K562 (cell line): ENCODE results near the gene DGUOK.

Source experiments
- CTCF ChIP-seq, 3 experiments: IDR thresholded peaks in 2 of 3; conservative IDR thresholded peaks in 1 of 3; 2 replicates each; pipeline ENCODE4 v1.5.1; 2011 to 2012; ENCODE audit warnings: low read length in 3 of 3, mild to moderate bottlenecking in 3 of 3, control low read depth in 2 of 3, improper control_type of control experiment in 1 of 3, inconsistent platforms in 1 of 3, low read depth in 1 of 3, mixed read lengths in 1 of 3, moderate library complexity in 1 of 3; ENCODE audit not compliant: insufficient read depth in 2 of 3
- EHMT2 ChIP-seq: fragments of 450-650 bp; IDR thresholded peaks from 2 replicates; pipeline ENCODE4 v1.6.1; 2018; ENCODE audit warnings: antibody characterized with exemption
- EZH2 ChIP-seq: IDR thresholded peaks from 2 replicates; pipeline ENCODE4 v1.6.1; 2012; ENCODE audit warnings: low read depth, mild to moderate bottlenecking, inconsistent platforms, low read length, borderline replicate concordance
- HDAC6 ChIP-seq: IDR thresholded peaks from 2 replicates; pipeline ENCODE4 v1.6.1; 2012; ENCODE audit warnings: low read depth, mild to moderate bottlenecking, control low read depth, inconsistent platforms, low read length, moderate library complexity
- HNRNPLL ChIP-seq: fragments of 200-400 bp; formaldehyde crosslinking; IDR thresholded peaks from 2 replicates; pipeline ENCODE4 v1.6.1; 2017; ENCODE audit warnings: low read length, low read depth, mild to moderate bottlenecking; ENCODE audit not compliant: poor library complexity, severe bottlenecking
- HOXB6 ChIP-seq: fragments of 250-450 bp; sonication (Bioruptor Pico); IDR thresholded peaks from 2 replicates; pipeline ENCODE4 v1.5.1; 2022; ENCODE audit warnings: mild to moderate bottlenecking, borderline replicate concordance
- KAT8 ChIP-seq: fragments of 450-650 bp; IDR thresholded peaks from 2 replicates; pipeline ENCODE4 v1.6.1; 2016; ENCODE audit warnings: low read depth, mild to moderate bottlenecking
- POLR2A ChIP-seq: fragments of 450-650 bp; conservative IDR thresholded peaks from 2 replicates; pipeline ENCODE4 v1.6.1; 2016
- SMARCA4 ChIP-seq: fragments of 450-650 bp; IDR thresholded peaks from 2 replicates; pipeline ENCODE4 v1.6.1; 2016
- ZNF133 ChIP-seq: fragments of 250-450 bp; sonication (Bioruptor Pico); IDR thresholded peaks from 2 replicates; pipeline ENCODE4 v1.4.0; 2020; ENCODE audit warnings: mild to moderate bottlenecking
- TF ChIP-seq, protein P1 (sequence below), 2 experiments: fragments of 450-650 bp; IDR thresholded peaks; 2 replicates each; pipeline ENCODE4 v1.6.1; 2016; ENCODE audit warnings: mild to moderate bottlenecking in 2 of 2, borderline replicate concordance in 1 of 2, low read depth in 1 of 2, moderate library complexity in 1 of 2

DNA sequence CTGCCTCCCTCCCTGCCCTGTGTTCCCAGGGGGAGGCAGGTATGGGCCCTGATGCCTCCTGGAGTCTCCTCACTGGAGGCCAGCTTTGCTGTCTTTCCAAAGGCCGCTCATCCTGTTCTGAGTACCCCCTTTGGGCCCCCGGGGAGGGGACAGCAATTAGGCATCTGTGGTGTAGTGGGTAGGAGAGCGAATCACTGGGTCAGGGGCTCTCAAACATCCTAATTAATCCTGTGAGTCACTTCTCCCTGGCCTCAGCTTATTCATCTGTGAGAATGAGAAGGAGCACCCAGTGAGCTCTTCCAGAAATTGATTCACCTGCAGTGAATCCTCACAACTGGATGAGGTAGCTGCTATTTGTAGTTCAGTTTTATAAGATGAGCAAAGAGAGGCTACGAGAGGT is 74.4 kb downstream of the DGUOK start:
- TF ChIP-seq HNRNPLL, result no peak
- TF ChIP-seq POLR2A, result no peak
- no peak for TF ChIP-seq EHMT2
- no peak for TF ChIP-seq HOXB6 (CRISPR knock-in tag)
- TF ChIP-seq SMARCA4, result no peak
- TF ChIP-seq ZNF133 (CRISPR knock-in tag), result no peak
- TF ChIP-seq CTCF (IDR thresholded peaks at IDR 0.05 in 2 of 3, conservative IDR thresholded peaks at IDR 0.05 in 1 of 3; ENCODE audit: insufficient read depth in 2 of 3, low read depth in 1 of 3, low read length in 3 of 3), result no peak
- no peak for TF ChIP-seq HDAC6
- no peak for TF ChIP-seq EZH2
- TF ChIP-seq, protein P1, sequence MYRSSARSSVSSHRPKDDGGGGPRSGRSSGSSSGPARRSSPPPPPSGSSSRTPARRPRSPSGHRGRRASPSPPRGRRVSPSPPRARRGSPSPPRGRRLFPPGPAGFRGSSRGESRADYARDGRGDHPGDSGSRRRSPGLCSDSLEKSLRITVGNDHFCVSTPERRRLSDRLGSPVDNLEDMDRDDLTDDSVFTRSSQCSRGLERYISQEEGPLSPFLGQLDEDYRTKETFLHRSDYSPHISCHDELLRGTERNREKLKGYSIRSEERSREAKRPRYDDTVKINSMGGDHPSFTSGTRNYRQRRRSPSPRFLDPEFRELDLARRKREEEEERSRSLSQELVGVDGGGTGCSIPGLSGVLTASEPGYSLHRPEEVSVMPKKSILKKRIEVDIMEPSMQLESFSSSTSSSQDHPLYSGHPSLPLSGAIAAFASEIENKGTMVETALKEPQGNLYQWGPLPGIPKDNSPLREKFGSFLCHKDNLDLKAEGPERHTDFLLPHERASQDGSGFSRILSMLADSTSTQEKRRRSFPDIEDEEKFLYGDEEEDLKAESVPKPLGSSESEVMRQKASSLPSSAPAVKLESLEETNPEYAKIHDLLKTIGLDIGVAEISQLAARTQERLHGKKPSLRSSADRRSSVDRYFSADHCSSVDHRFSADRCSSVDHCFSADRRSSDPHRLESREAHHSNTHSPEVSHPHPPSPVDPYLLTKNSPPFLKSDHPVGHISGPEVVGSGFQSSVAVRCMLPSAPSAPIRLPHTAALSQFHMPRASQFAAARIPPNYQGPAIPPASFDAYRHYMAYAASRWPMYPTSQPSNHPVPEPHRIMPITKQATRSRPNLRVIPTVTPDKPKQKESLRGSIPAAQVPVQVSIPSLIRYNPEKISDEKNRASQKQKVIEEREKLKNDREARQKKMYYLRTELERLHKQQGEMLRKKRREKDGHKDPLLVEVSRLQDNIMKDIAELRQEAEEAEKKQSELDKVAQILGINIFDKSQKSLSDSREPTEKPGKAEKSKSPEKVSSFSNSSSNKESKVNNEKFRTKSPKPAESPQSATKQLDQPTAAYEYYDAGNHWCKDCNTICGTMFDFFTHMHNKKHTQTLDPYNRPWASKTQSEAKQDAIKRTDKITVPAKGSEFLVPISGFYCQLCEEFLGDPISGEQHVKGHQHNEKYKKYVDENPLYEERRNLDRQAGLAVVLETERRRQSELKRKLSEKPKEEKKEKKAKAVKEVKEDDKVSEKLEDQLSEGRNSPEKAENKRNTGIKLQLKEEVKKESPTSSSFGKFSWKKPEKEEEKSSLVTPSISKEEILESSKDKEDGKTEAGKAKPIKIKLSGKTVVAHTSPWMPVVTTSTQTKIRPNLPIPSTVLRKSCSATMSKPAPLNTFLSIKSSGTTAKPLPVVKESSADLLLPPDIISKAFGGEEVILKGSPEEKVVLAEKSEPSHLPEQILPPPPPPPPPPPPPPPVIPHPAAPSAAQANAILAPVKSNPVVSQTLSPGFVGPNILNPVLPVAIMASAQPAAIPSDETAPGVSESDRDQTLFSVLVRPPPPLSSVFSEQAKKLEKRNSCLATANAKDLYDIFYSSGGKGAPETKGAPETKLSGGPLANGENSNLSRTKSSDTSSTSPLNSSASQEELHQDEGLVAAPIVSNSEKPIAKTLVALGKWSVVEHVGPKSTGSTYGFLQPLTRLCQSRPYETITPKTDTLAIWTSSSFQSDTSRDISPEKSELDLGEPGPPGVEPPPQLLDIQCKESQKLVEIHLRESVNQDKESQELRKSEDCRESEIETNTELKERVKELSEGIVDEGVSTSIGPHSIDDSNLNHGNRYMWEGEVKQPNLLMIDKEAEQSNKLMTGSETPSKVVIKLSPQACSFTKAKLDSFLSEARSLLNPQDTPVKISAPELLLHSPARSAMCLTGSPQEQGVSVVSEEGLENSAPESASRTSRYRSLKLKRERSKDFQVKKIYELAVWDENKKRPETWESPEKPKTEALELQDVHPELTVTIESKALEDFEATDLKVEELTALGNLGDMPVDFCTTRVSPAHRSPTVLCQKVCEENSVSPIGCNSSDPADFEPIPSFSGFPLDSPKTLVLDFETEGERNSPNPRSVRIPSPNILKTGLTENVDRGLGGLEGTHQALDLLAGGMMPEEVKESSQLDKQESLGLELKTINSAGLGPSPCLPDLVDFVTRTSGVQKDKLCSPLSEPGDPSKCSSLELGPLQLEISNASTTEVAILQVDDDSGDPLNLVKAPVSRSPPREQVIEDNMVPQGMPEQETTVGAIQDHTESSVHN (IDR thresholded peaks at IDR 0.05; ENCODE audit: borderline replicate concordance in 1 of 2, low read depth in 1 of 2), result no peak
- no peak for TF ChIP-seq KAT8
